HG03432 (cell line): Measurements from ENCODE around the gene ANG.
"Not testable (repeated sequence)": the region's sequence is repeated elsewhere in the genome, so short reads cannot be mapped to it uniquely, and the experiment has no call there.

Experiments used
- ATAC-seq: cut with Tn5 transposase; IDR thresholded peaks from one replicate; pipeline ENCODE4 v1.9.1; 2021; ENCODE audit warnings: mild to moderate bottlenecking, moderate library complexity; ENCODE audit not compliant: unreplicated experiment

Gene ANG

DNA sequence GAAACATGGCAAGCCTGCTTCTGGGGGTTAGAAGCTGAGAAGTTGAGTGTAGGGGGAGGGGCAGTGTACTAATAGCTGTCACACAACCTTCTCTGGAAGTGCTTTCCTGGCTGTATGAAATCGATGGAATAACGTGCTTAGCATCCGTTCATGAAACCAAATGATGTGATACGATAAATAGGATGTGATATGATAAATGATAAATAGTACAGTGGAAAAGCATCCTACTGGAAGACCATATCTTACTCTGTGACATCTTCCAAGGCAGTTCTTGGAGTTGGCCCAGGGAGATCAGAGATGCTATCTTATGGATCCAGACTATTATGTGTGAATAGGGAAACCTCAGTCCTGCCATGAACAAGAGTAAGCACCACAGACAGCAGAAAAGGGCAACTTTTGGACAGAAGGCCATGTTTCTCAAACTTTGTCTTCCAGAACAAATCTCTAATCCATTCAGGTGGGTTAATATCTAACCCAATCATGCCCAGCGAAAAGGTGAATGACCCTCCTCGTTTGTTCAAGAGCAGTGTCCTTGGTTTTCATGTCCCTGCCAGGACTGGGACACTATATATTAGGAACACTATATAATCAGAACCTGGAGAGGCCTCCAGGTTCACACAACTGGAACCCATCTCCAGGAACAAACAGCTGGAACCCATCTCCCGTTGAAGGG, at the start of gene ANG:
Gene ANG (plus strand): TSS at position 598 of the 673 bp plus-strand sequence. CDS start 4,801 bp downstream, outside the sequence.
- no peak for ATAC-seq

DNA sequence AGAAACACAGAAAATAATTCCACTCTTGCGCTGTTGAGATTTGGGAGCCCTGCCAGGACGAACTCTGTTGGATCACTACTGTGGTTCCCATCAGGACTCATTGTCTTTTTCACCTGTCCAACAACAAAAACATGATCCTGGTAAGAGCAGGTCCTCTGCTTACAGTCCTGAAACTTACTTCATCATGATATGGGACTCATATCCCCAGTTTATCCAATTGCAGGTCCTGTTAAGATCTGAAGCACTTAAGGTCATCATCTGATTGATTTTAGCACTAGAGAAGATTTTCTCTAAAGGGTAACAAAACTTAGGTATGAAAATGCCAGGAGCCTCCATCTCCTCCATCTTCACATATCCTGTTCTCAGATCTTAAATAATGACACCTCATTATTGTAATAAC, 47.0 kb upstream of the ANG start, which contains the start of gene OR6S1:
Gene OR6S1 (minus strand): TSS at position 101 of the 400 bp plus-strand sequence. CDS start 0 bp downstream, at position 101.
- ATAC-seq, result no peak

DNA sequence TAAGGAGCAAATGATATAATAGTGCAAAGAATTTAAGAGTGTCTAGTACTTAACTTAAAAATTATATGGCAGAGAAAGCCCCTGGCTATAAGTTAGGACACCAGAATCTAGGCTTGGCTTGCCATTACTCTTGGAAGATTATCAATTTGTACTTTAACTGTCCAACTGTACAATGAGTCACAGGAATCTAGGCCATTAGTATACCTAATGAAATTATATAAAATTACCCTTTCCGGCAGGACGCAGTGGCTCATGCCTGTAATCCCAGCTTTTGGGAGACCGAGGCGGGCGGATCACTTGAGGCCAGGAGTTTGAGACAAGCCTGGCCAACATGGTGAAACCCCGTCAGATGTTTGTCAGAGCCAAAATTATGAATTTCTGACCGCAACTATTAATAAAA, 46.4 kb upstream of the ANG start:
- no peak for ATAC-seq

DNA sequence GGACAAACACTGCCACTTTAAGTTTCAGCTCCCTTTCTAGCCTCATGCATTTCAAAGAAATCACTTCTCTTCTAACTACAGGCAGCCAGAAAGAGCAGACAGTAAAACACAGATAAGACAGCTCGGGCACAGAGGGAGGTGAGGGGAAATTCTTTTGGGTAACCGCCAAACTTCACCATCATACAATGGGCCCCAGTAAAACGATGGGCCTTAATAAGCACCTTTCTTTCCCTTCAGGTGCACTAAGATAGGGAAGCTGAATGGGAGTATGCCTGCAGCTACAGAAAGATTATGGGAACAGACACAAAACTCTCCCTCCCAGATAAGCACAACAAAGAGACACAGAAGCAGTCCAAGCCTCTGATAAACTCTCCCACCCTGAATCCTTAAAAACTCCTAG, 45.8 kb upstream of the ANG start:
- ATAC-seq, result not testable (repeated sequence)

DNA sequence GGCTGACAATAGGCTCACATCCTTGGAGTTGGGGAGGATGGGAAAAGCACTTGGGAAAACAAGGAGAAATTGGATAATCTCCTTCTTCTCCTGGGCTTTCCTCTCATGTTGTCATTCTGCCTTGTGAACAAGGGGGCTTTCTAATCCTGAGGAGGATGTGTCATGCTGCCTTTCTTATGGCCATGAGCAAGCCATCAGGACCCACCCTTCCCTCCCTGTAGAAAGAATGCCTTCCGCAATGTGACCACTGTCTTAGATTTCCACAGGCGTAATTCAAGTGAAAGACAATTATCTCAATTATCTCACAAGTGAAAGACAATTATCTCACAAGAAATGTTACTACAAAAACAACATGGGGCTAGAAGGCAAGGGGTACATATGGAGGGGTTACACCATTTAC, 44.0 kb upstream of the ANG start:
- ATAC-seq, result no peak

DNA sequence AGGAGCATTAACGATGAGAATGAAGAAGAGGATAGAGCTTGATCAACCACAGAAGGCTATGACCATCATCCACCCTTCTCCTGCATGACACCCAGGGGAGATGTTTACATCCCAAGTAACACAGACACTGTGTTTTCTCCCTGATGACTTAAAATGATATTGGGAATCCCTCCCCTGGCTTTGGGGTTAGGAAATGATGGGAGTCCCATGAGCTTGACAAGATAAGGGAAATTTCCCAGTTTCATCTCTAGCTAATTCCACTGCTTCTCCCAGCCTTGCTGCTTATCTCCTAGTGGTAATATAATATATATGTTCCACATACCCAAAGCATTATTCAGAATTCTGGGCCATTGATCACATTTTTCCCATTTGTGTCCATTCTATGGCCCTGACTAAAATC, 43.1 kb upstream of the ANG start:
- no peak for ATAC-seq

DNA sequence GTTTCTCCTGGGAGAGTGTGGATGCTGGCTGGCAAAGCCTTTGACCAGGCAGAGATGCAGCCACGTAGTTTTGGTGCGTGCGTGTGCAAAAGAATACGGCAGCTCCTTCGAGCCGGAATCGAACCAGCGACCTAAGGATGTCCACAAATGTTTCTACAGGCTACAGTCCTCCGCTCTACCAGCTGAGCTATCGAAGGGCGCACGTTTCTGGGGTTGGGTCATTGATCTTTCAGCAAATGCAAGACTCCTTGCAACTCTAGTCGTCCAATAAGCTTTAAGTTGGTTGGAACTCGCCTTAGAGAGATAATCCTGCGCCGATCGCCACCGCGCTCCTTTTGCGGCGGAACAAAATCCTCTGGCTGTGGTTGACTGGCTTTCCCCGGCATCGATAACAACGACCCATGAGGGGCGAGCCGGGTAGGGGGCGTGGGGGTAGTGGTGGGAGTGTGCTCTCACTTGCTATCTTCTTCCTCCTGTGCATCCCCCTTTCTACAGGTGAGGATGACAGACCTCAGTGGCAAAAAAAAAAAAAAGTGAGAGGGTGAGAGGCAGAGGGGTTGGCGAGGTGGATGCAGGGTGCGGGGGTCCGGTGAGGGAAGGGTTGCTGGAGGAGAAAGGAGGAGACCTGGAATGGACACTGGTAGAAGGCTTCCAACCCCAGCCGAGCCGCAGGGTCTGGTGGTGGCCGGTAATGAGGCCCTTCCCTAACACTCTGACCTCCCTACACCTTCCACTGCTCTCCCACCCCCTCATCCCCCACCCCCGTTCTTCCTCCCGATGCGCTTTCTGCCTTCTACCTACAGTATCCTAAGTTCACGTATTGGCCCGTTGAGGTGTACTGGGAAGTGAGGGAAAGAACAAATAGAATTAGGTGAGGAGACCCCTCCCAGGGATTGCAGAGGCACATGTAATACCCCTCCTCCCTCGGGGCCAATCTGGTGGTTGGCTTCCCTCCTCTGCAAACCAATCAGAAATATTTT, 35.3 kb upstream of the ANG start:
- ATAC-seq, result peak; percentile 62

DNA sequence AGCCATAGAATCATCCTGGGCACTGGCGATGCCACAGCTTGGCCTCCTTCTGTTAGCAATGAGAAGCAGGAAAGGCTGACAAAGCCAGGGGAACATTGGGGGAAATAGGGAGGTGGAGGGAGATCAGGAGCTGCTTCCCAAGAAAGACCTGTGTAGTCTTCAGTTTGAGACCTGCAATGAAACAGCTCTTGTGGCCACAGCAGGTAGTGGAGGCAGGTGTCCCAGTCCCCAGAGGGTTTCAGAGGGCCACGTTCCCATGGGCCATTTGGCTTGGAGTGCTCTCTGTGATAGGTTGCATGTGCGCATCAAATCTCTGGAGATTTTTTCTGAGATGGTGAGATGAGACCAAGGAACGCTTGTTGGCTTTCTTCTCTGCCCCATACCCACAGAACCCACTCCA, 32.7 kb upstream of the ANG start:
- ATAC-seq, result no peak

DNA sequence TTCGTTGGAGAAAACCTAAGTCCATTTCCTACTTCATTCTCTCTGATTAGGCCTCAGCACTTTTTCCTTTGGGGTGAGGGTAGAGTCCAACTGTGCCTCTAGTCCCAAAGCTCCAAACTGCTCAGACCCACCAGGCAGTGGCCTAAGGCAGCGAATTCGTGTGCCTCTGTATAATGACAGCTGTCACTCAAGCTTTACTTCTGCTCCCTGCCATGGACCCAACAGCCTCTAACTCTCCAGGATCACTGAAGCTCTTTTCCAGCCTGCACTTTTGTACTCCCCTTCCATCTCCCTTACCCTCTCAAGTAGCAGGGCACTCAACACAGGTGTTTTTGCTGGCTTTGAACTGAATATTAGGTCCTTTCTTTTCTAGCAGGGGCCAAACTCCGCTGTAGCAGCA, 32.3 kb upstream of the ANG start:
- ATAC-seq, result no peak

DNA sequence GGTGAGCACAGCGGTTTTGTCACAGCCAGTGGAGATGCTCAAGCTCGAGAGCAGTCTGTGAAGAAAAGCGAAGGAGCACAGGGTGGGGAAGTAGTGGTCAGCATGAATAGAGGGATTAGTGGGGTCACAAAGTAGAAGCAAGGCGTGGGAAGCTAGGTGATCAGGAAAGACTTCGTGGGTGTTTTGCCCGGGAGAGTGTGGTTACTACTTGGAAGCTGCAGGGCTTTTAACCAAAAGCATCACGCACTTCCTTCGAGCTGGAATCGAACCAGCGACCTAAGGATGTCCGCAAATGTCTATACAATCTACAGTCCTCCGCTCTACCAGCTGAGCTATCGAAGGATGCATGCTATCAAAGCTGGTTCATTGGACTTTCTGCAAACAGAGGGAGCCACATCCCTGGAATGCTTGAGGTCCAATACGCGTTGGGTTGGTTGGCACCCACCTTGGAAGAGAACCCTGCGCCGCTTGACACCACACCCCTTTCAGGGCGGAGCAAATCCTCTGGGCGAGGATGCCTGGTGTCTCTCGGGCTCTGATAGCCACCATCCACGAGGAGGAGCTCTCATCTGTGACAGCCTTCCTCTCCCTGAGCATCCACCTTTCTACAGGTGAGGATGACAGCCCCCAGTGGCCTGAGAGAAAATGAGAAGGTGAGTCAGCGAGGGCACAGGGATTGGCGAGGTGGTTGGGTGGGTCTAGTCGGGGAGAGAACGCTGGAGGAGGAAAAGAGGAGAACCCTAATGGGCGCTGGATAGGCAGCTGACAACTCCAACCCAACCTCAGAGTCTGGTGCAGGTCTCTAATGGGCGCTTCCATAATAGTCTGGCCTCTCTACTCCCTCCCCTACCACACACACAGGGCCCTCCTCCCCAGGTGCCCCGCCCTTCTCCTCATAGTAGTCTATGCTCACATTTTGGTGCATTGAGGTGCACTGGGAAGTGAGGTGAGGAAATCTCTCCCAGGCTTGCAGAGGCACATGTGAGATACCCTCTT, 31.1 kb upstream of the ANG start:
- ATAC-seq, result no peak

DNA sequence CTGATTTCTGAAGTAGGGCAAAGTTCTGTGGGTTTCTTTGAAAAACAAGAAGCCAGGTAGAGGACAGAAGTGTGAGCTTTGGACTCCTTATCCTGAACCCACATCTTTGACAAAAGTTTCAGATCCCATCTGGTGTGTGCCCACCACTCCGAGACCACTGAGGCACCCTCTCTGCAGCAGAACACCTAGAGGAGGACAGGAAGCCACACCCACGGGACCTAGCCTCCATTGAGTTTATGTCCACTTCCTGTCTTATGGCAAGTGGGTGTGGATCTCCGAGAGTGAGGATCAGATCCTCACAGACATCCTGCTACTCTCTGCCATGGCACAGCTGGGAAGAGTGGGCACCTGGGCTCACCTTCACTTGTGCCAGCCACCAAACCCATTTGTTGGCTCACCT, 30.3 kb upstream of the ANG start:
- ATAC-seq, result no peak

DNA sequence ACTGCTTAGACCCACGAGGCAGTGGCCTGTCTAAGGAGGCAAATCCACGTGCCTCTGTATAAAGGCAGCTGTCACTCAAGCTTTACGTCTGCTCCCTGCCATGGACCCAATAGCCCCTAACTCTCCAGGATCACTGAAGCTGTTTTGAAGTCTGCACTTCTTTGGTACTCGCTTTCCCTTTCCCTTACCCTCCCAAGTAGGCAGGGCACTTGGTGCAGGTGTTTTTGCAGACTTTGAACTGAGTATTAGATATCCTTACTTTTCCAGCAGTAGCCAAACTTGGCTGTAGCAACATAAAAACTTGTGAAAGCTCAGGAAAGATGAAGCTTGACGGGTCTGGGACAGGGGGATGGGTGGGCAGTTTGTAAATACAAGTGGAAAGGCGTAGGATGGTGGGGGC, 29.2 kb upstream of the ANG start:
- ATAC-seq, result no peak

DNA sequence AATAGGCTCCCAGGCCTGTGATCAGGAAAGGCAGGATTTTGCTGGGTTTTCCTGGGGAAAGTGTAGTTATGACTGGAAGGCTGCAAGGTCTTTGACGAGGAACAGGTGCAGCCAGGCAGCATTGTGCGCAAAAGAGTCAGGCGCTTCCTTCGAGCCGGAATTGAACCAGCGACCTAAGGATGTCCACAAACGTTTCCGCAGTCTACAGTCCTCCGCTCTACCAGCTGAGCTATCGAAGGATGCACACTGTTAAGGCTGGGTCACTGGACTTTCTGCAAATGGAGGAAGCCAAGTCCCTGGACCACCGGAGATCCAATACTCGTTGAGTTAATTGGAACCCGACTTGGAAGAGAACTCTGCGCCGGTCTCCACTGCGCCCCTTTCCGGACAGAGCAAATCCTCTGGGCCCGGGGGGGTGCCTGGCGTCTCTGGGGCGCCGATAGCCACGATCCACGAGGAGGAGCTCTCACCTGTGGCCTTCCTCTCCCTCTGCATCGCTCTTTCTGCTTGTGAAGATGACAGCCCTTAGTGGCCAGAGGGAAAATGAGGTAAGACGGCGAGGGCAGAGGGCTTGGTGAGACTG, 28.7 kb upstream of the ANG start:
- ATAC-seq, result no peak

DNA sequence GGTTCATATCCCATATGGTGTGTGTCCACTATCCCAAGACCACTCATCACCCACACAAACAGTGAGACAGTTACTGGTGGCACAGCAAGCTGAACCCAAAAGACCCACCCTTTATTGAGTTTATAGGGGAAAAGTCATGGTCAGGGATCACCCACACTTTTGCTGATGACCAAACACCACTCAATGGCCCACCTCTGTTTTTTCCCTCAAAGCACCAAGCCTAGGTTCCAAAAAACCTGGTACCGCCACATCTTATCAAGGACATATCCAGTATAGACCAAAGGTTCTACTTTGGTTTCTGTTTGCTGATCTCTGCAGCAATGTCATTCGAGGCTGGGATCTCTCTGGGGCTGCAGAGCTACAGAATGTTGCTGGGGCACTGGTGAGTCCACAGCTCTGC, 27.4 kb upstream of the ANG start:
- no peak for ATAC-seq

DNA sequence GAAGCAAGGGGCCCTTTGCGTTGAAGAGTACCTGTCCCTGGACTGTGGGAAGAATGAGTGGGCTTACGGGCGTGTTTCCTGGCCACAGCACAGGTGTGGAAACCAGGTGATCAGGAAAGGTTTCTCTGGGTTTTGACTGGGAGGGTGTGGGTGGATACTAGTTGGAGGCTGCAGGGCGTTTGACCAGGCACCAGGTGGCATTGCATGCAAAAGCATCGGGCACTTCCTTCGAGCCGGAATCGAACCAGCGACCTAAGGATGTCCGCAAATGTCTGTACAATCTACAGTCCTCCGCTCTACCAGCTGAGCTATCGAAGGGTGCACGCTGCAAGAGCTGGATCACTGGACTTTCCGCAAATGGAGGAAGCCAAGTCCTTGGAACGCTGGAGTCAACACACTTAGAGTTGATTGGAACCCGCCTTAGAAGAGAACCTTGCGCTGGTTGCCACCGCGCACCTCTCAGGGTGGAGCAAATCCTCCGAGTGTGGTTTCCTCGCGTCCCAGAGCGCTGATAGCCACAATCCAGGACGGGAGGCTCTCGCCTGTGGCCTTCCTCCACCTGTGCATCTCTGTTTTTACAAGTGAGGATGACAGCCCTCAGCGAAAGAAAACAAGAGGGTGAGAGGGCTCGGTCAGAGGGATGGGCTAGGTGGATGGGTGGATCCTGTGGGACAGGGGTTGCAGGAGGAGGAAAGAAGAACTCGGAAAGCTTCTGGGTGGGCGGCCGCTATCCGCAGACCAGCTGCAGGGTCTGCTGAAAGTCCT, 25.4 kb upstream of the ANG start:
- peak; percentile 53 for ATAC-seq

DNA sequence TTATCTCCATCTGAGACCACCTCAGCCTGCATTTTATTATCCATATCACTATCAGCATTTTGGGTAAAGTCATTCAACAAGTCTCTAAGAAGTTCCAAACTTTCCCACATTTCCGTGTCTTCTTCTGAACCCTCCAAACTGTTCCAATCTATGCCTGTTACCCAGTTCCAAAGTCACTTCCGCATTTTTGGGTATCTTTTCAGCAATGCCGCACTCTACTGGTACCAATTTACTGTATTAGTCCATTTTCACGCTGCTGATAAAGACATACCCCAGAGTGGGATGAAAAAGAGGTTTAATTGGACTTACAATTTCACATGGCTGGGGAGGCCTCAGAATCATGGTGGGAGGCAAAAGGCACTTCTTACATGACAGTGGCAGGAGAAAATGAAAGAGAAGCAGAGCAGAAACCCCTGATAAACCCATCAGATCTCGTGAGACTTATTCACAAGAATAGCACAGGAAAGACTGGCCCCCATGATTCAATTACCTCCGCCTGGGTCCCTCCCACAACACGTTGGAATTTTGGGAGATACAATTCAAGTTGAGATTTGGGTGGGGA, 22.1 kb upstream of the ANG start:
- not testable (repeated sequence) for ATAC-seq

DNA sequence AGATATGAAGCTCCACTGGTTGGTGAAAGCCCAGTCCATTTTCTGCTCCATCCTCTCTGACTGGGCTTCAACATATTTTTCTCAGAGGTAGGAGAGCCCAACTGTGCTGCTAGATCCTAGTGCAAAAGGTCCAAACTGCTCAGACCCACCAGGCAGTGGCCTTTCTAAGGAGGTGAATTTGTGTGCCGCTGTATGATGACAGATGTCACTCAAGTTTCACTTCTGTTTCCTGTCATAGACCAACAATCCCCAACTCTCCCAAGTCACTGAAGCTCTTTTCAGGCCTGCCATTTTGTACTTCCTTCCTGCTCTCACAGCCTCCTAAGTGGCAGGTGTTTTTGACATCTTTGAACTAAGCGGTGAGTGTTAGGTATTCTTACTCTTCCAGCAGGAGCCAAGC, 20.6 kb upstream of the ANG start:
- ATAC-seq, result peak; percentile 69

DNA sequence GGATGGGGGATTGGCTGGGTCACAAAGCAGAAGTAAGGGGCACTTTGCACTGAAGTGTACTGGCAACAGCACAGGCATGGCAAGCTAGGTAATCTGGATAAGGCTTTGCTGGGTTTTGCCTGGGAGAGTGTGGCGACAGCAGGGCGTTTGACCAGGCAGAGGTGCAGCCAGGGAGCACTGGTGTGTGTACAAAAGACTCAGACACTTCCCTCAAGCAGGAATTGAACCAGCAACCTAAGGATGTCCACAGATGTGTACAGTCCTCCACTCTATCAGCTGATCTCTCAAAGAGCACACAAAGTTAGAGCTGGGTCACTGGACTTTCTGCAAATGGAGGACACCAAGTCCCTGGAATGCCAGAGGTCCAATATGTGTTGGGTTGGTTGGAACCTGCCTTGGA, 19.6 kb upstream of the ANG start:
- ATAC-seq, result no peak

DNA sequence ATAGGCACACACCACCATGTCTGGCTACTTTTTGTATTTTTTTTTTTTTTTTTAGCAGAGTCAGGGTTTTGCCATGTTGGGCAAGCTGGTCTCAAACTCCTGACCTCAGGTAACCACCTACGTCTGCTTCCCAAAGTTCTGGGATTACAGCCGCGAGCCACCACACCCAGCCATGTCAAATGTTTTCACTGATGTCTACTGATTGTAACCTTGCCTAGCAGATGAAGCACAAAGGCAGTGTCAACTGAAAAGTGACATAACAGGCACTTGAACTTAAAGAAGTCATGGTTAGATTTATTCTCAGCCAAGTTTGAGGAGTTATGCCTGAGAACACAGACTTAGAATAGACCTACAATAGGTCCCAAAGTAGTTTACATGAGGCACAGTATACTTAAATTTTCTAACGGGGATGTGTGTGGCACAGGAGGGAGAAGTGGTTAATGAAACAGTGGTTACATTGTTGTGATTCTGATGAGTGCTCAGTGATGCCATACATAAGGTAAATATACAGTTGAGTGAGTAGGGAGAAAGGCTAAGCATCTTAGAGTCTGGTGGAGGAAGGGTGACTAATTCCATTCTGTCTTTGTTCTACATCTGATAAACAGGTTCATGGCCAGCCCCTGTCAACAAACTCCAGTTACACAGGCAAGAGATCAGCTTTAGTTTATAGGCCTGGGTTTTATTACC, 16.8 kb upstream of the ANG start:
- ATAC-seq, result peak; percentile 36
